Neuronal stem cell (in vitro differentiated cells): ENCODE measurements around the gene FRAT2. TPM values are rescaled to one million over a fixed set of nuclear protein-coding genes. Genes with fewer than 3 reads are reported as not detected.
"Not testable (repeated sequence)": the region's sequence is repeated elsewhere in the genome, so short reads cannot be mapped to it uniquely, and the experiment has no call there.

Experiments used
- DNase-seq: peaks from one replicate; pipeline ENCODE4 v3.0.0-alpha.2; 2013; ENCODE audit warnings: low spot score
- H2AFZ ChIP-seq: one replicate; pipeline ENCODE4 v1.6.1; 2013; ENCODE audit warnings: mild to moderate bottlenecking, low read length, inconsistent platforms
- H2AK5ac ChIP-seq: 2 replicates; pipeline ENCODE4 v1.6.1; 2013; ENCODE audit warnings: low read depth, mild to moderate bottlenecking, inconsistent platforms, low read length, moderate library complexity, mixed read lengths
- H2BK120ac ChIP-seq: 2 replicates; pipeline ENCODE4 v1.6.1; 2013; ENCODE audit warnings: low read depth, mild to moderate bottlenecking, inconsistent platforms, low read length, moderate library complexity, mixed read lengths
- H2BK12ac ChIP-seq: one replicate; pipeline ENCODE4 v1.6.1; 2013; ENCODE audit warnings: low read length, inconsistent platforms
- H2BK15ac ChIP-seq: 2 replicates; pipeline ENCODE4 v1.6.1; 2013; ENCODE audit warnings: mild to moderate bottlenecking, low read length, inconsistent platforms, mixed read lengths
- H2BK5ac ChIP-seq: one replicate; pipeline ENCODE4 v1.6.1; 2013; ENCODE audit warnings: inconsistent platforms, mild to moderate bottlenecking, low read length, moderate library complexity
- H3K14ac ChIP-seq: one replicate; pipeline ENCODE4 v1.6.1; 2013; ENCODE audit warnings: low read length, inconsistent platforms
- H3K18ac ChIP-seq: 2 replicates; pipeline ENCODE4 v1.6.1; 2013; ENCODE audit warnings: low read length, inconsistent platforms
- H3K23ac ChIP-seq: 2 replicates; pipeline ENCODE4 v1.6.1; 2013; ENCODE audit warnings: low read depth, mild to moderate bottlenecking, mixed read lengths, low read length, inconsistent platforms; ENCODE audit not compliant: poor library complexity
- H3K27ac ChIP-seq: replicated peaks from 3 replicates; pipeline ENCODE4 v1.5.1; 2013; ENCODE audit warnings: low read length, inconsistent platforms
- H3K27me3 ChIP-seq, 3 experiments: 2 replicates each; pipeline ENCODE4 v1.6.1; 2013; ENCODE audit warnings: low read length in 3 of 3, mild to moderate bottlenecking in 2 of 3, inconsistent platforms in 1 of 3, low read depth in 1 of 3, mixed read lengths in 1 of 3, moderate library complexity in 1 of 3; ENCODE audit not compliant: control insufficient read depth in 3 of 3, insufficient read depth in 3 of 3
- H3K36me3 ChIP-seq, 2 donors: replicated peaks in 1 of 2; 2 replicates each; pipeline ENCODE4 v1.6.1; 2013; ENCODE audit warnings: low read length in 2 of 2; ENCODE audit not compliant: control insufficient read depth in 2 of 2, insufficient read depth in 2 of 2
- H3K4ac ChIP-seq: 2 replicates; pipeline ENCODE4 v1.6.1; 2013; ENCODE audit warnings: inconsistent platforms, mild to moderate bottlenecking, low read length, moderate library complexity
- H3K4me1 ChIP-seq, 2 donors: 1 replicate in 1 of 2; 2 replicates in 1 of 2; pipeline ENCODE4 v1.6.1; 2013; ENCODE audit warnings: low read length in 2 of 2, low read depth in 1 of 2; ENCODE audit not compliant: control insufficient read depth in 2 of 2, insufficient read depth in 1 of 2
- H3K4me2 ChIP-seq: one replicate; pipeline ENCODE4 v1.6.1; 2013; ENCODE audit warnings: mild to moderate bottlenecking, low read length, inconsistent platforms; ENCODE audit not compliant: insufficient read depth, poor library complexity, severe bottlenecking
- H3K4me3 ChIP-seq, 2 donors: 2 replicates each; pipeline ENCODE4 v1.5.1; 2013; ENCODE audit warnings: low read length in 2 of 2, mild to moderate bottlenecking in 2 of 2, inconsistent platforms in 1 of 2, moderate library complexity in 1 of 2
- H3K79me1 ChIP-seq: one replicate; pipeline ENCODE4 v1.6.1; 2013; ENCODE audit warnings: low read depth, mild to moderate bottlenecking, inconsistent platforms, low read length, moderate library complexity
- H3K9ac ChIP-seq: one replicate; pipeline ENCODE4 v1.6.1; 2013; ENCODE audit warnings: mild to moderate bottlenecking, low read depth, low read length, inconsistent platforms; ENCODE audit not compliant: poor library complexity
- H3K9me3 ChIP-seq, 2 donors: replicated peaks in 1 of 2; 2 replicates each; pipeline versions ENCODE3 to v1.6.1; 2013; ENCODE audit warnings: low read length in 2 of 2, mild to moderate bottlenecking in 2 of 2, inconsistent platforms in 1 of 2, low read depth in 1 of 2, mixed read lengths in 1 of 2, moderate library complexity in 1 of 2; ENCODE audit not compliant: control insufficient read depth in 2 of 2, insufficient read depth in 1 of 2
- H4K8ac ChIP-seq: one replicate; pipeline ENCODE4 v1.6.1; 2013; ENCODE audit warnings: low read depth, mild to moderate bottlenecking, inconsistent platforms, low read length, moderate library complexity
- H4K91ac ChIP-seq: one replicate; pipeline ENCODE4 v1.6.1; 2013; ENCODE audit warnings: low read length, low read depth, mild to moderate bottlenecking, inconsistent platforms; ENCODE audit not compliant: poor library complexity
- WGBS, 2 donors: extraction: QIAGEN DNeasy Blood & Tissue Kit; methylation state at CpG; one replicate each; pipeline ENCODE4 v1.1.7; 2013; ENCODE audit warnings: missing lambda C conversion rate in 2 of 2, mixed read lengths in 1 of 2; ENCODE audit not compliant: insufficient read length in 2 of 2, insufficient replicate concordance in 1 of 2; ENCODE audit errors: extremely low coverage in 2 of 2; 5-methylcytosine and 5-hydroxymethylcytosine counted together
- small RNA-seq: library from polyadenylated mRNA; stranded (forward); fragments of <200 nt; extraction: miRNeasy Mini kit (QIAGEN cat#:217004); gene quantifications from one replicate; pipeline ENCODE3, GENCODE V24; 2013; ENCODE audit not compliant: insufficient read depth

The FRAT2 gene

DNA sequence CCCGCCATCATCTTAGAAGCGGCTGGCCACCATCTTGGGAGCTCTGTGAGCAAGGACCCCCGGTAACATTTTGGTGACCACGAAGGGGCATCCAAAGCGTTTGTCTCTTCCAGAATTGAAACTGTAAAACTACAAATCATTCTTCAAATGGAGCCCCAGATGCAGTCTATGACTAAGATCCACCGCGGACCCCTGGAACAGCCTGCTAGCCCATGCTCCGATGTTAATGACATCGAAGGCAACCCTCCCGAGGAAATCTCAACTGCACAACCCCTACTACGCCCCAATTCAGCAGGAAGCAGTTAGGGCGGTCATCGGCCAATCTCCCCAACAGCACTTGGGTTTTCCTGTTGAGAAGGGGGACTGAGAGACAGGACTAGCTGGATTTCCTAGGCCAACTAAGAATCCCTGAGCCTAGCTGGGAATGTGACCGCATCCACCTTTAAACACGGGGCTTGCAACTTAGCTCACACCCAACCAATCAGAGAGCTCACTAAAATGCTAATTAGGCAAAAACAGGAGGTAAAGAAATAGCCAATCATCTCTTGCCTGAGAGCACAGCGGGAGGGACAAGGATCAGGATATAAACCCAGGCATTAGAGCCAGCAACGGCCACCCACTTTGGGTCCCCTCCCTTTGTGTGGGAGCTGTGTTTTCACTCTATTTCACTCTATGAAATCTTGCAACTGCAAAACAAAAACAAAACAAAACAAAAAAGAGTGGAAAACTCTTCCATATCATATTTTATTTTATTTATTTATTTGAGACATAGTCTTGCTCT is 43.8 kb downstream of the FRAT2 start:
- not testable (repeated sequence) for H3K23ac ChIP-seq, H2BK120ac ChIP-seq, H3K9ac ChIP-seq, H3K18ac ChIP-seq, H4K8ac ChIP-seq, H3K14ac ChIP-seq, H3K27ac ChIP-seq, H2BK15ac ChIP-seq, DNase-seq, H3K4me1 ChIP-seq, H3K79me1 ChIP-seq, H3K27me3 ChIP-seq, H3K4me2 ChIP-seq, H4K91ac ChIP-seq, H2AK5ac ChIP-seq, H2AFZ ChIP-seq, H2BK5ac ChIP-seq, H3K9me3 ChIP-seq, H2BK12ac ChIP-seq, H3K4ac ChIP-seq
- Histone ChIP-seq H3K36me3 (peaks cover 0 to 21% of the 10 kb centered on the region in 2 donors), H3K4me3 (peak overlapping the region in 1 of 2 donors; percentile 69)
- no CpG with 5 or more reads among the region's 17 CpGs for WGBS, 2 donors

DNA sequence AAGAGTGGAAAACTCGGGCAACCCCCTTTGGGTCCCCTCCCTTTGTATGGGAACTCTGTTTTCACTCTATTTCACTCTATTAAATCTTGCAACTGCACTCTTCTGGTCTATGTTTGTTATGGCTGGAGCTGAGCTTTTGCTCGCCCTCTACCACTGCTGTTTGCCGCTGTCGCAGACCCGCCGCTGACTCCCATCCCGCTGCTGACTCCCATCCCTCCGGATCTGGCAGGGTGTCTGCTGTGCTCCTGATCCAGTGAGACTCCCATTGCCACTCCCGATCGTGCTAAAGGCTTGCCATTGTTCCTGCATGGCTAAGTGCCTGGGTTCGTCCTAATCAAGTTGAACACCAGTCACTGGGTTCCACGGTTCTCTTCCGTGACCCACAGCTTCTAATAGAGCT is 44.5 kb downstream of the FRAT2 start:
- not testable (repeated sequence) for H3K9ac ChIP-seq, H2AFZ ChIP-seq, H3K4me1 ChIP-seq, H4K91ac ChIP-seq, H2BK5ac ChIP-seq, H2BK15ac ChIP-seq, H3K4ac ChIP-seq, H3K79me1 ChIP-seq, H3K27me3 ChIP-seq, H3K18ac ChIP-seq, H3K4me3 ChIP-seq, H3K9me3 ChIP-seq, H4K8ac ChIP-seq, DNase-seq, H3K27ac ChIP-seq, H2BK120ac ChIP-seq, H3K4me2 ChIP-seq, H3K23ac ChIP-seq, H2AK5ac ChIP-seq, H3K14ac ChIP-seq, H2BK12ac ChIP-seq
- no CpG with 5 or more reads among the region's 13 CpGs for WGBS, 2 donors
- H3K36me3 ChIP-seq = peaks cover 0 to 21% of the 10 kb centered on the region in 2 donors

Small RNAs within 50 kb of the gene (small RNA-seq; reads per million reads assigned to genes)
- gene RF00017 = not detected
